Osteoblast (primary cell): ENCODE data around the gene MPST. TPM values are rescaled to one million over a fixed set of nuclear protein-coding genes. Genes with fewer than 3 reads are reported as not detected.
"Not testable (repeated sequence)": the region's sequence is repeated elsewhere in the genome, so short reads cannot be mapped to it uniquely, and the experiment has no call there.

Experiments used
- DNase-seq: peaks from one replicate; pipeline ENCODE4 v3.0.0; 2011; ENCODE audit warnings: low spot score, mixed read lengths; ENCODE audit not compliant: insufficient read length; ENCODE audit errors: missing footprints
- H2AFZ ChIP-seq: 2 replicates; pipeline ENCODE4 v1.6.0; 2011; ENCODE audit warnings: mild to moderate bottlenecking, low read length
- H3K27ac ChIP-seq: 2 replicates; pipeline ENCODE4 v1.5.1; 2011; ENCODE audit warnings: mild to moderate bottlenecking, low read depth, low read length, moderate library complexity
- H3K27me3 ChIP-seq: 2 replicates; pipeline ENCODE4 v1.6.0; 2012; ENCODE audit warnings: mild to moderate bottlenecking, control low read depth, inconsistent platforms, low read length, moderate library complexity; ENCODE audit not compliant: insufficient read depth
- H3K36me3 ChIP-seq: 2 replicates; pipeline ENCODE4 v1.5.1; 2011; ENCODE audit warnings: mild to moderate bottlenecking, low read length, control low read depth, moderate library complexity; ENCODE audit not compliant: insufficient read depth
- H3K4me1 ChIP-seq: 2 replicates; pipeline ENCODE4 v1.5.1; 2011; ENCODE audit warnings: mild to moderate bottlenecking, low read length, control low read depth, moderate library complexity; ENCODE audit not compliant: insufficient read depth
- H3K4me2 ChIP-seq: 2 replicates; pipeline ENCODE4 v1.6.0; 2011; ENCODE audit warnings: mild to moderate bottlenecking, low read length; ENCODE audit not compliant: insufficient read depth
- H3K4me3 ChIP-seq: fragments of 200-600 bp; sonication (generic); 3 replicates; pipeline ENCODE4 v1.5.1; 2012; ENCODE audit warnings: mild to moderate bottlenecking, low read length, inconsistent platforms; ENCODE audit not compliant: insufficient read depth
- H3K79me2 ChIP-seq: 2 replicates; pipeline ENCODE4 v1.6.0; 2012; ENCODE audit warnings: mild to moderate bottlenecking, low read length, control low read depth, inconsistent platforms; ENCODE audit not compliant: insufficient read depth
- H3K9me3 ChIP-seq: 2 replicates; pipeline ENCODE4 v1.5.1; 2011; ENCODE audit warnings: low read depth, low read length, control low read depth
- H4K20me1 ChIP-seq: 2 replicates; pipeline ENCODE4 v1.6.0; 2012; ENCODE audit warnings: mild to moderate bottlenecking, low read length, control low read depth; ENCODE audit not compliant: insufficient read depth
- CTCF ChIP-seq: IDR thresholded peaks from 2 replicates; pipeline ENCODE4 v1.5.1; 2011; ENCODE audit warnings: mild to moderate bottlenecking, low read depth, low read length, moderate library complexity; ENCODE audit errors: extremely low read depth
- total RNA-seq: library from RNA; depleted of rRNA; stranded (reverse); fragments of >200 nt; gene quantifications from 2 replicates; pipeline ENCODE4 v1.2.3, GENCODE V29; 2012

MPST gene
- total RNA-seq, 1 donor: 91.6 TPM

- DNase-seq: peak; percentile 62
- no peak for TF ChIP-seq CTCF
- H2AFZ ChIP-seq: no peak overlapping the region
- no peak overlapping the region for H3K4me2 ChIP-seq
- H4K20me1 ChIP-seq: no peaks in the 10 kb centered on the region
- no peaks in the 10 kb centered on the region for H3K4me1 ChIP-seq
- H3K27me3 ChIP-seq: peaks cover 29% of the 10 kb centered on the region
- H3K36me3 ChIP-seq: no peaks in the 10 kb centered on the region
- H3K27ac ChIP-seq: no peak overlapping the region
- H3K9me3 ChIP-seq: peaks cover 5% of the 10 kb centered on the region
- no peaks in the 10 kb centered on the region for H3K79me2 ChIP-seq
- H3K4me3 ChIP-seq: no peak overlapping the region
Observed at GRCh38 chr22:36988075-36988832, 31.3 kb upstream of the MPST start.

- not testable (repeated sequence) for H4K20me1 ChIP-seq, H3K27ac ChIP-seq, H3K79me2 ChIP-seq, H3K4me2 ChIP-seq, H3K4me1 ChIP-seq, H3K36me3 ChIP-seq, DNase-seq, H2AFZ ChIP-seq, H3K9me3 ChIP-seq, H3K4me3 ChIP-seq
- peaks cover 22% of the 10 kb centered on the region for H3K27me3 ChIP-seq
Observed at GRCh38 chr22:36989012-36989411, 30.5 kb upstream of the MPST start.

- H2AFZ ChIP-seq: no peak overlapping the region
Observed at GRCh38 chr22:36990457-36990856, 29.1 kb upstream of the MPST start.

GRCh38 chr22:36991206-36991605, 28.3 kb upstream of the MPST start:
- Histone ChIP-seq H3K36me3 (no peaks in the 10 kb centered on the region), H3K9me3 (peaks cover 2% of the 10 kb centered on the region), H2AFZ (no peak overlapping the region), H3K4me1 (no peaks in the 10 kb centered on the region), H3K27ac (no peak overlapping the region), H3K79me2 (no peaks in the 10 kb centered on the region), H3K4me3 (no peak overlapping the region), H3K27me3 (peaks cover 22% of the 10 kb centered on the region), H3K4me2 (no peak overlapping the region), H4K20me1 (no peaks in the 10 kb centered on the region)
- TF ChIP-seq CTCF: no peak
- no peak for DNase-seq

More at GRCh38 chr22:36990457-36990856, 29.1 kb upstream of the MPST start:
- no peak overlapping the region for H3K4me3 ChIP-seq
- H4K20me1 ChIP-seq: no peaks in the 10 kb centered on the region
- no peak for DNase-seq
- H3K27me3 ChIP-seq: peaks cover 22% of the 10 kb centered on the region
- no peaks in the 10 kb centered on the region for H3K79me2 ChIP-seq
- H3K9me3 ChIP-seq: peaks cover 5% of the 10 kb centered on the region
- H3K4me2 ChIP-seq: no peak overlapping the region
- no peaks in the 10 kb centered on the region for H3K36me3 ChIP-seq
- no peaks in the 10 kb centered on the region for H3K4me1 ChIP-seq
- H3K27ac ChIP-seq: no peak overlapping the region
- TF ChIP-seq CTCF: no peak
